ENCODE results near the gene TMEM120B. TPM values are rescaled to one million over a fixed set of nuclear protein-coding genes. Genes with fewer than 3 reads are reported as not detected.
"Not testable (repeated sequence)": the region's sequence is repeated elsewhere in the genome, so short reads cannot be mapped to it uniquely, and the experiment has no call there.

The TMEM120B gene
- total RNA-seq, 2 experiments from 2014 or later = 12.4 to 21.5 TPM

GRCh38 chr12:121689430-121689829 is 23.1 kb upstream of the TMEM120B start:
- Histone ChIP-seq H3K27ac (ENCODE audit: low read depth, low read length, poor library complexity, severe bottlenecking) (no peak overlapping the region), H3K4me1 (ENCODE audit: insufficient read depth, low read length, poor library complexity, severe bottlenecking) (peaks cover 17% of the 10 kb centered on the region), H4K20me1 (ENCODE audit: insufficient read depth, low read length) (no peaks in the 10 kb centered on the region), H3K79me2 (ENCODE audit: insufficient read depth, low read depth, low read length) (no peaks in the 10 kb centered on the region), H2AFZ (ENCODE audit: low read length) (no peak overlapping the region), H3K4me3 (ENCODE audit: low read depth, low read length, poor library complexity, severe bottlenecking) (no peak overlapping the region), H3K4me2 (ENCODE audit: low read length) (no peak overlapping the region), H3K9me3 (ENCODE audit: low read length) (no peaks in the 10 kb centered on the region), H3K9me2 (ENCODE audit: insufficient read depth, low read length) (no peaks in the 10 kb centered on the region), H3K36me3 (ENCODE audit: insufficient read depth, low read length) (no peaks in the 10 kb centered on the region)
- TF ChIP-seq CTCF (conservative IDR thresholded peaks at IDR 0.05; ENCODE audit: low read length) = no peak
- TF ChIP-seq EZH2phosphoT487 (IDR thresholded peaks at IDR 0.05; ENCODE audit: borderline replicate concordance, low read depth, low read length) = no peak
- CTCF ChIA-PET (ENCODE audit: unreplicated experiment) = no interaction called here
- no peak for DNase-seq (ENCODE audit: low spot score)
- no TSS peak for BruUV-seq (replicated peaks)
- POLR2A ChIA-PET = interaction anchor here (0.5 kb wide), 1 partner anchor 389 kb away, joined by 3 read pairs; no protein-coding TSS in a partner anchor
- intact Hi-C loops (cut with micrococcal nuclease; ENCODE audit: unreplicated experiment) = no loop called here

GRCh38 chr12:121692744-121693143 is 19.8 kb upstream of the TMEM120B start:
- H4K20me1 ChIP-seq (ENCODE audit: insufficient read depth, low read length); H2AFZ ChIP-seq (ENCODE audit: low read length); H3K4me3 ChIP-seq (ENCODE audit: low read depth, low read length, poor library complexity, severe bottlenecking); intact Hi-C loops (cut with micrococcal nuclease; ENCODE audit: unreplicated experiment); H3K27ac ChIP-seq (ENCODE audit: low read depth, low read length, poor library complexity, severe bottlenecking); H3K9me2 ChIP-seq (ENCODE audit: insufficient read depth, low read length); H3K4me1 ChIP-seq (ENCODE audit: insufficient read depth, low read length, poor library complexity, severe bottlenecking); H3K9me3 ChIP-seq (ENCODE audit: low read length); DNase-seq (ENCODE audit: low spot score); H3K79me2 ChIP-seq (ENCODE audit: insufficient read depth, low read depth, low read length); H3K4me2 ChIP-seq (ENCODE audit: low read length); BruUV-seq (replicated peaks); H3K36me3 ChIP-seq (ENCODE audit: insufficient read depth, low read length): not testable (repeated sequence)
- POLR2A ChIA-PET = interaction anchor here (0.7 kb wide), 1 partner anchor 233 kb away, joined by 6 read pairs; no protein-coding TSS in a partner anchor
- CTCF ChIA-PET (ENCODE audit: unreplicated experiment) = interaction anchor here (1.3 kb wide), 1 partner anchor 101 kb away, joined by 4 read pairs; the partner anchor contains the start of gene RHOF

GRCh38 chr12:121693155-121693687 is 19.3 kb upstream of the TMEM120B start:
- no peak overlapping the region for H3K4me2 ChIP-seq (ENCODE audit: low read length)
- TF ChIP-seq CTCF (conservative IDR thresholded peaks at IDR 0.05; ENCODE audit: low read length) = no peak
- no peak for TF ChIP-seq EZH2phosphoT487 (IDR thresholded peaks at IDR 0.05; ENCODE audit: borderline replicate concordance, low read depth, low read length)
- no peak overlapping the region for H2AFZ ChIP-seq (ENCODE audit: low read length)
- no peaks in the 10 kb centered on the region for H3K9me3 ChIP-seq (ENCODE audit: low read length)
- BruUV-seq (replicated peaks) = no TSS peak
- H3K79me2 ChIP-seq (ENCODE audit: insufficient read depth, low read depth, low read length) = no peaks in the 10 kb centered on the region
- ChIA-PET POLR2A (interaction anchor here (0.6 to 0.7 kb wide), 2 partner anchors 198 to 233 kb away, joined by 5 to 6 read pairs; no protein-coding TSS in a partner anchor), CTCF (ENCODE audit: unreplicated experiment) (interaction anchor here (1.3 kb wide), 1 partner anchor 101 kb away, joined by 4 read pairs; the partner anchor contains the start of gene RHOF)
- DNase-seq (ENCODE audit: low spot score) = no peak
- intact Hi-C loops (cut with micrococcal nuclease; ENCODE audit: unreplicated experiment) = no loop called here
- H4K20me1 ChIP-seq (ENCODE audit: insufficient read depth, low read length) = no peaks in the 10 kb centered on the region
- no peaks in the 10 kb centered on the region for H3K9me2 ChIP-seq (ENCODE audit: insufficient read depth, low read length)
- H3K27ac ChIP-seq (ENCODE audit: low read depth, low read length, poor library complexity, severe bottlenecking) = no peak overlapping the region
- H3K4me3 ChIP-seq (ENCODE audit: low read depth, low read length, poor library complexity, severe bottlenecking) = no peak overlapping the region
- no peaks in the 10 kb centered on the region for H3K36me3 ChIP-seq (ENCODE audit: insufficient read depth, low read length)
- peaks cover 5% of the 10 kb centered on the region for H3K4me1 ChIP-seq (ENCODE audit: insufficient read depth, low read length, poor library complexity, severe bottlenecking)

All from OCI-LY7 (cell line).